GM12878 (cell line): Measurements from ENCODE around the gene SOX11. TPM values are rescaled to one million over a fixed set of nuclear protein-coding genes. Genes with fewer than 3 reads are reported as not detected.

Experiments
- ATAC-seq: fragments of 200-7000 bp; cut with Tn5 transposase; 3 replicates; pipeline ENCODE4 v1.9.1; 2020; ENCODE audit warnings: mild to moderate bottlenecking, moderate library complexity
- BruUV-seq: library from RNA; stranded (reverse); fragments of 400-500 nt; replicated peaks from 2 replicates; lab custom pipeline; 2021; lab: Mats Ljungman, UMichigan
- CTCF ChIA-PET: fragments of 300-600 bp; sonication (Branson Sonifier 250); formaldehyde crosslinking; extraction: SDS; loops from one replicate; lab custom pipeline; 2021; ENCODE audit warnings: inconsistent platforms; lab: Yijun Ruan, JAX
- POLR2A ChIA-PET: fragments of 350-600 bp; formaldehyde crosslinking; extraction: SDS; loops from one replicate; lab custom pipeline; 2021; ENCODE audit warnings: inconsistent platforms; lab: Charles Lee
- RAD21 ChIA-PET: fragments of 300-600 bp; sonication (Branson Sonifier 250); formaldehyde crosslinking; loops from one replicate; lab custom pipeline; 2023; ENCODE audit warnings: antibody characterized with exemption; ENCODE audit not compliant: unreplicated experiment; lab: Charles Lee
- SMC1A ChIA-PET: fragments of 300-600 bp; sonication (Branson Sonifier 250); formaldehyde crosslinking; loops from one replicate; lab custom pipeline; 2023; ENCODE audit not compliant: unreplicated experiment, uncharacterized antibody; lab: Charles Lee
- DNase-seq: peaks from one replicate; pipeline ENCODE4 v3.0.0-alpha.2; 2011; ENCODE audit warnings: low read depth, low spot score
- FAIRE-seq: peaks from 3 replicates; lab custom pipeline; 2011; peaks lifted over from hg19 to GRCh38; lab: Jason Lieb, UNC
- H2AFZ ChIP-seq: 2 replicates; pipeline ENCODE4 v1.6.0; 2011; ENCODE audit warnings: low read depth, low read length, control low read depth; ENCODE audit not compliant: control insufficient read depth
- H3K27ac ChIP-seq: 2 replicates; pipeline ENCODE4 v1.5.1; 2011; ENCODE audit warnings: control low read depth; ENCODE audit not compliant: control insufficient read depth, insufficient read depth
- H3K27me3 ChIP-seq, 2 experiments: replicated peaks in 1 of 2; 2 replicates each; pipeline versions ENCODE4 v1.6.0 to v1.6.1; 2011; ENCODE audit warnings: low read length in 1 of 2; ENCODE audit not compliant: control insufficient read depth in 2 of 2, insufficient read depth in 2 of 2
- H3K36me3 ChIP-seq, 2 experiments: 2 replicates each; pipeline ENCODE4 v1.5.1; 2011; ENCODE audit warnings: low read length in 1 of 2; ENCODE audit not compliant: control insufficient read depth in 2 of 2, insufficient read depth in 2 of 2
- H3K4me1 ChIP-seq: 2 replicates; pipeline ENCODE4 v1.6.1; 2011; ENCODE audit warnings: mild to moderate bottlenecking, low read length, moderate library complexity, mixed read lengths; ENCODE audit not compliant: control insufficient read depth, insufficient read depth
- H3K4me2 ChIP-seq: 2 replicates; pipeline ENCODE4 v1.6.0; 2011; ENCODE audit warnings: control low read depth; ENCODE audit not compliant: control insufficient read depth, insufficient read depth
- H3K4me3 ChIP-seq: fragments of 200-600 bp; sonication (generic); 2 replicates; pipeline ENCODE4 v1.5.1; 2016
- H3K79me2 ChIP-seq: 2 replicates; pipeline ENCODE4 v1.6.0; 2011; ENCODE audit warnings: low read length; ENCODE audit not compliant: control insufficient read depth, insufficient read depth
- H3K9ac ChIP-seq: 2 replicates; pipeline ENCODE4 v1.8.0; 2011; ENCODE audit warnings: low read length, control low read depth, mixed read lengths; ENCODE audit not compliant: control insufficient read depth, insufficient read depth
- H3K9me3 ChIP-seq: replicated peaks from 3 replicates; pipeline ENCODE4 v1.5.1; 2011; ENCODE audit warnings: mild to moderate bottlenecking, low read length; ENCODE audit not compliant: control insufficient read depth, insufficient read depth
- H4K20me1 ChIP-seq: 2 replicates; pipeline ENCODE4 v1.6.0; 2011; ENCODE audit not compliant: control insufficient read depth, insufficient read depth
- BCL11A ChIP-seq: IDR thresholded peaks from 2 replicates; pipeline ENCODE4 v1.6.1; 2011; ENCODE audit warnings: low read depth, low read length
- BRCA1 ChIP-seq: IDR thresholded peaks from 2 replicates; pipeline ENCODE4 v1.6.1; 2011; ENCODE audit warnings: low read depth, low read length, improper control_type of control experiment
- CBX3 ChIP-seq: fragments of 200-600 bp; sonication (generic); IDR thresholded peaks from 2 replicates; pipeline ENCODE4 v1.6.1; 2016; ENCODE audit warnings: low read depth, borderline replicate concordance
- CBX5 ChIP-seq: sonication (generic); IDR thresholded peaks from 2 replicates; pipeline ENCODE4 v1.6.1; 2016; ENCODE audit warnings: low read depth, moderate library complexity, mild to moderate bottlenecking, inconsistent platforms
- FOS ChIP-seq: IDR thresholded peaks from 3 replicates; pipeline ENCODE4 v1.6.1; 2011; ENCODE audit warnings: borderline replicate concordance; ENCODE audit not compliant: insufficient read length; ENCODE audit errors: extremely low read depth
- IKZF2 ChIP-seq, 2 experiments: fragments of 450-650 bp; IDR thresholded peaks; 2 replicates each; pipeline ENCODE4 v1.6.1; 2017; ENCODE audit warnings: mild to moderate bottlenecking in 2 of 2, moderate library complexity in 2 of 2
- SP1 ChIP-seq: IDR thresholded peaks from one replicate; pipeline ENCODE4 v1.6.1; 2011; ENCODE audit warnings: low read depth, low read length
- SPI1 ChIP-seq: IDR thresholded peaks from 2 replicates; pipeline ENCODE4 v1.6.1; 2011; ENCODE audit warnings: low read depth, mild to moderate bottlenecking, low read length, moderate library complexity, borderline replicate concordance; ENCODE audit not compliant: insufficient read depth
- WRNIP1 ChIP-seq: IDR thresholded peaks from 2 replicates; pipeline ENCODE4 v1.6.1; 2011; ENCODE audit warnings: low read depth, low read length, improper control_type of control experiment, borderline replicate concordance
- ZBED1 ChIP-seq: IDR thresholded peaks from 2 replicates; pipeline ENCODE4 v1.6.1; 2016; ENCODE audit warnings: borderline replicate concordance
- WGBS: methylation state at CpG from one replicate; pipeline ENCODE4 v1.1.6; 2016; ENCODE audit warnings: low lambda C conversion rate; ENCODE audit not compliant: insufficient replicate concordance, insufficient coverage; ENCODE audit errors: missing lambda C conversion rate; 5-methylcytosine and 5-hydroxymethylcytosine counted together
- in situ Hi-C: fragments of 300-500 bp; cut with MboI; formaldehyde crosslinking; loops from 9 replicates; pipeline ENCODE4 v1.14.3; 2018; ENCODE audit warnings: mixed read lengths
- intact Hi-C: fragments of 100-400 bp; cut with micrococcal nuclease; formaldehyde crosslinking; loops from one replicate; pipeline ENCODE4 v1.14.2; 2022; ENCODE audit not compliant: unreplicated experiment
- polyA plus RNA-seq, 11 experiments: library from polyadenylated mRNA; depleted of rRNA in 4 of 11; unstranded in 6 of 11; stranded (reverse) in 5 of 11; fragments of >200 nt; fragmentation: Nextera tagmentation in 4 of 11; fragmentation: Illumina TruSeq in 1 of 11; extraction: Ambion mirVana in 4 of 11; extraction: Trizol in 1 of 11; gene quantifications; 1 replicate in 1 of 11; 2 replicates in 10 of 11; pipeline versions ENCODE4 v1.2.1 to v1.2.3, GENCODE V29; 2011 to 2016; ENCODE audit warnings: inconsistent platforms in 2 of 11, missing spikeins in 2 of 11, low read depth in 1 of 11
- total RNA-seq, 4 experiments: library from RNA; depleted of rRNA in 3 of 4; stranded (reverse); fragments of >200 nt in 3 of 4; fragmentation: Illumina TruSeq in 1 of 4; extraction: Trizol in 1 of 4; gene quantifications; 2 replicates each; pipeline versions ENCODE4 v1.2.1 to v1.2.3, GENCODE V29; 2013 to 2021
- TF ChIP-seq, protein P1 (sequence below): fragments of 450-650 bp; conservative IDR thresholded peaks from 2 replicates; pipeline ENCODE4 v1.6.1; 2017; ENCODE audit warnings: mild to moderate bottlenecking, moderate library complexity

SOX11 gene
- total and polyA plus RNA-seq, 10 of the 15 experiments (the other 5 are each of a cell fraction or from before 2014, with no cell fraction given), result 0.03 to 0.04 (median 0.03) TPM; not detected in 7

DNA sequence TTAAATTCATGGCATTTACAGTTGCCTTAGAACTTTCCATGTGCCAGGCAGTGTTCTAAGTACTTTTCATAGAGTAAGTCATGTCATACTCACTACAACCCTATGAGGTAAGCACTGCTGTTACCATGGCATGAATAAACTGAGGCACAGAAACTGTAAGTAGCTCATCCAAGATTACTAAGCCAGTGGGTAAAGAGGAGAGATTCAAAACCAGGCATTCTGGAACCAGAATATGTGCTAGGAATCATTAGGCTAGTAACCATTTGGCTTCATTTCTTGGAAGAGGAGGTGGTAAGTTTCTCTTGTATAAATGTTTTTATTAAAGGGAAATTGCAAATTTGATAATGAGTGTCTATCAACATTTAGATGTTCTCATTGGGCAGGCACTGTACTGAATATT, 35.1 kb downstream of the SOX11 start:
- H3K4me3 ChIP-seq, result no peak overlapping the region
- CTCF ChIA-PET, result interaction anchor here (0.6 kb wide), 1 partner anchor 1150 kb away, joined by 5 read pairs; the partner anchor contains the start of gene RSAD2
- BruUV-seq, result no TSS peak
- H3K4me1 ChIP-seq, result no peaks in the 10 kb centered on the region
- in situ Hi-C loops, result no loop called here
- intact Hi-C loops, result no loop called here
- no peaks in the 10 kb centered on the region for H3K79me2 ChIP-seq
- H3K4me2 ChIP-seq, result no peak overlapping the region
- SMC1A ChIA-PET, result no interaction called here
- H3K9me3 ChIP-seq, result no peaks in the 10 kb centered on the region
- H3K36me3 ChIP-seq, result no peaks in the 10 kb centered on the region
- H3K9ac ChIP-seq, result no peak overlapping the region
- no peak for FAIRE-seq
- no peak overlapping the region for H3K27ac ChIP-seq
- no peak for DNase-seq
- H3K27me3 ChIP-seq, result no peaks in the 10 kb centered on the region
- no peaks in the 10 kb centered on the region for H4K20me1 ChIP-seq
- TF ChIP-seq BRCA1, result no peak
- no peak for TF ChIP-seq WRNIP1
- TF ChIP-seq CBX5, result no peak
- TF ChIP-seq, all 136 proteins: peak for 0
- ChIA-PET POLR2A (no interaction called here), RAD21 (no interaction called here)
- H2AFZ ChIP-seq, result no peak overlapping the region
- no peak for ATAC-seq

DNA sequence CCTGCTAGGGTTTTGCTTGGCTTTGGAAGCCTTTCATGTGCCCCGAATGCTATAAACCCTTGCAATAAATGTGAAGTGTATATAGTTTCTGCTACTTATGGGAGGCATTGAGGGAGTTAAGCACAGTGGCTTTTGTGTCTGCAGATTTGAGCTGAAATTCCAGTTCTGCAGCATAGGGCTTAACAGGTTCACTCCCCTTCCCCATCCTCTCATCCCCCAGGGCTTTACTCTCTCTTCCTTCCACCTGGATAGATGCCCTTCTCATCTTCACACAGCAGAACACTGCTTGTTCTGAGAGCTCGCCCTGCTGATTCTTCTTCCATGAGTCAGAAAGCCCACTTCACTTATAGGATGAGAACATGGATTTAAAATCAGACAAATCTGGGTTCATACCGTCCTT, 37.2 kb downstream of the SOX11 start:
- H3K27ac ChIP-seq, result no peak overlapping the region
- H3K9me3 ChIP-seq, result no peaks in the 10 kb centered on the region
- ChIA-PET CTCF (no interaction called here), RAD21 (no interaction called here), POLR2A (no interaction called here)
- intact Hi-C loops, result no loop called here
- no peaks in the 10 kb centered on the region for H4K20me1 ChIP-seq
- DNase-seq, result no peak
- H3K79me2 ChIP-seq, result no peaks in the 10 kb centered on the region
- H3K4me3 ChIP-seq, result no peak overlapping the region
- no peak overlapping the region for H3K9ac ChIP-seq
- no peaks in the 10 kb centered on the region for H3K36me3 ChIP-seq
- no peaks in the 10 kb centered on the region for H3K27me3 ChIP-seq
- TF ChIP-seq ZBED1 (no peak), FOS (no peak), SP1 (no peak), BCL11A (no peak), IKZF2 (IDR thresholded peaks at IDR 0.05) (no peak), SPI1 (no peak), CBX3 (no peak)
- TF ChIP-seq, protein P1, sequence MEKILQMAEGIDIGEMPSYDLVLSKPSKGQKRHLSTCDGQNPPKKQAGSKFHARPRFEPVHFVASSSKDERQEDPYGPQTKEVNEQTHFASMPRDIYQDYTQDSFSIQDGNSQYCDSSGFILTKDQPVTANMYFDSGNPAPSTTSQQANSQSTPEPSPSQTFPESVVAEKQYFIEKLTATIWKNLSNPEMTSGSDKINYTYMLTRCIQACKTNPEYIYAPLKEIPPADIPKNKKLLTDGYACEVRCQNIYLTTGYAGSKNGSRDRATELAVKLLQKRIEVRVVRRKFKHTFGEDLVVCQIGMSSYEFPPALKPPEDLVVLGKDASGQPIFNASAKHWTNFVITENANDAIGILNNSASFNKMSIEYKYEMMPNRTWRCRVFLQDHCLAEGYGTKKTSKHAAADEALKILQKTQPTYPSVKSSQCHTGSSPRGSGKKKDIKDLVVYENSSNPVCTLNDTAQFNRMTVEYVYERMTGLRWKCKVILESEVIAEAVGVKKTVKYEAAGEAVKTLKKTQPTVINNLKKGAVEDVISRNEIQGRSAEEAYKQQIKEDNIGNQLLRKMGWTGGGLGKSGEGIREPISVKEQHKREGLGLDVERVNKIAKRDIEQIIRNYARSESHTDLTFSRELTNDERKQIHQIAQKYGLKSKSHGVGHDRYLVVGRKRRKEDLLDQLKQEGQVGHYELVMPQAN, result no peak
- TF ChIP-seq, all 136 proteins: peak for 0
- no peak for FAIRE-seq
- Histone ChIP-seq H3K4me2 (no peak overlapping the region), H3K4me1 (no peaks in the 10 kb centered on the region), H2AFZ (no peak overlapping the region)
- WGBS, result 15% methylated on average over 3 of the region's 3 CpGs
- ATAC-seq, result no peak
- in situ Hi-C loops, result no loop called here
- SMC1A ChIA-PET, result interaction anchor here (1.3 kb wide), 1 partner anchor 42 kb away, joined by 3 read pairs; no protein-coding TSS in a partner anchor
- no TSS peak for BruUV-seq
